SKM-1 treated with dmso at 0.1 percent for 144 hours (cell line): ENCODE measurements around the gene CCDC188.

Experiments
- DNase-seq: peaks from one replicate; lab custom pipeline; 2025; ENCODE audit not compliant: unreplicated experiment; lab: John Stamatoyannopoulos, UW

CCDC188 gene

DNA sequence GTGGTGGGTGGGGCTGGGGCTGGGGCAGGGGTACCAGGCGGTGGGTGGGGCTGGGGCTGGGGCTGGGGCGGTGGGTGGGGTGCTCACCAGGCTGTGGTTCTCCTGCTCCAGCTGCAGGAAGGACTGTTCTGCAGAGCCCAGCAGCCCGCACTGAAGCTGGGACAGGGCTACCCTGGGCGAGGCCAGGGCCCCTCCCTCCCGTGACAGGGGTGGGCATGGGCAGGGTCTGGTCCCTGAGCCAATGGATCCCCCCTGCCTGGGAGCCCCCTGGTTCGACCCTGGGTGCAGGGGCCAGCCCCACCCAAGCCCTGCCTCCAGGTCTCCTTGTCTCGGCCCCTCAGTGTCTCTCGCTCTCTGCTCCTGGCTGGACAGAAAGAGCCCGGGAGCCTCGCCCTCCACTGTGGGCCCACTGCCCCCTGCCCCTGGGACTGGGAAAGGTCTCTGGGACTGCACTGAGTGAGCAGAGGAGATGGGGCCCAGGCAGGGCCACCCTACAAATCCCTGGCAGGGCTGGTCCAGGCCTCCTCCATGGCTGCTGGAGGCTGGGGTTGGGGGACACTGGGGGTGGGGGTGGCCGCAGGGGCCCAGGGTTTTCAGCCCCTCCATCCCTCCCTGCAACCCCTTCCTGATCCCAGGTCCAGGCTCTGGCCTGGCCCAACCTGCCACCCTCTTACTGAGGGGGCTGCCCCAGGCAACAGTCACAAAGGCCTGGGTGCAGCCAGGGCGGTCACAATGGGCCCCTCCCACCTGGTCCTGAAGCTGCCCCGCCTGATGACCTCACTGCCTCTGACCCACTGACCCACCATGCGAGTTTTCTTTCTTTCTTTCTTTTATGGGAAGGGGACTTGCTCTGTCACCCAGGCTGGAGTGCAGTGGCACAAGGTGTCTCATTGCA lies at the start of gene CCDC188:
TSS of gene CCDC188 (minus strand) at position 675 of the 895 bp plus-strand sequence. CDS start at position 606, 69 bp downstream.
- no peak for DNase-seq

DNA sequence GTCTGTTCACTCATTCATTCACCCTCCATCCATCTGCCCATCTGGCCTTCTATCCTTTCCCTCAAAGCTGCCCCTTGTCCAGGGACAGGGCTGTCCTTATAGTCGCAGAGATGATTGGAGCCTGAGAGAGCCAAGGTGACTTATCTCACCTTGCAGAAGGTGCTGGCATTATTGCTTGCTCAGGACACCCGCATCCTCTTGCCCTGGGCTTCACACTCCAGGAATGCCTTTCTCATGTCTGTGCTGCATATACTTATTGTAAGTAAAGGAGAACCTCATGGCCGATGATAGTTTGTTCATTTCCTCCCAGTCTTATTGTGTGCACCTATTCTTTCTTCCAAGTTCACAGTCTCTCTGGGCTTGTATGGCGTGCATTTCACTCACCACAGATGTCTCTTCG lies 49.1 kb upstream of the CCDC188 start:
- DNase-seq = no peak

DNA sequence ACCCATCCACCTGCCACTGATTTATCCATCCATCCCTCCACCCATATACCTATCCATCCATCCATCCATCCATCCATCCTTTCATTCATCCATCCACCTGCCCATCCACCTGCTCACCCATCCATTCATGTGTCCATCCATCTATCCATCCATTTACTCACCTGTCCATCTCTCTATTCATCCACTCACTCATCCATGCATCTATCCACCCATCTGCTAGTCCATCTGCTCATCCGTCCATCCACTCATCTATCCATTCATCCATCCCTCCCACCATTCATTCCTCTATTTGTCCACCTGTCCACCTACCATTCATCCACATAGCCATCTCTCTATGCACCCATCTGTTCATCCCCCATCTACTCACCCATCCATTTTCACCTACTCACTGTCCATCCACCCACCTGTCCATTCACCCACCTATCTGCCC lies 48.6 kb upstream of the CCDC188 start:
- DNase-seq = no peak

DNA sequence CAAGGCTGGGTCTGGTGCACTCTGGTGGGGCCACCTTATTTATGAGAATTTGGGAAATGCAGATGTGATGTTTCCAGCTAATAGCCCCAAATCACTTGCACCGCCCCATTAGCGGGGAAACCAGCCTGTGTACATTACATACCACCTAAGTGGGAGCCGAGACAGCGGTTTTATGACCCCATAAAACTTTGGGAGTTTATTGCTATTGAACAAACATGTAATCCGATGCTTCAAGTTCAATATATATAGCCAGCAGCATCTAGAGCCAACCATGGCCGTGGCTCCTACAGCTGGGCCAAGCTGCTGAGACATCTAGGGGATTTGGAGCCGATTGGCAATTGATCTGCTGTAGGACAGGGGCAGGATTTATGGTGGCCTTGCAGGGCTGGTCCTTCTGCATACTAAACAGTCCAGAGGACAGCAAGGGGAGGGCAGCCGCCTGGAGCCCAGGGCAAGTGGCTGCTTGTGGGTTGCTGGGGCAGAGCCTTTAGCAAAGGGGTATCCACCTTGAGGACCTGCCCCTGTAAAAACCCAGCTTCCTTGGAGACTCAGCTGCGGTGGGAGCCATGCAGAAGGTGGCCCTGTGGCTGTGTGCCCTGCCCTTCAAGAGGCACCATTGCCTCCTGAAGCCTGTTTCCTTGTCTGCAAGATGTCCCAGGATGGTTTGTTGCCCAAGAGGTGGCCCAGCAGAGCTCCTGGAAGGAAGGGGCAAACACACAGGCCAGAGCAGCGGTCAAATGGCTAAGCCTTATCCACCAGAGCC lies 47.9 kb upstream of the CCDC188 start:
- DNase-seq = no peak

DNA sequence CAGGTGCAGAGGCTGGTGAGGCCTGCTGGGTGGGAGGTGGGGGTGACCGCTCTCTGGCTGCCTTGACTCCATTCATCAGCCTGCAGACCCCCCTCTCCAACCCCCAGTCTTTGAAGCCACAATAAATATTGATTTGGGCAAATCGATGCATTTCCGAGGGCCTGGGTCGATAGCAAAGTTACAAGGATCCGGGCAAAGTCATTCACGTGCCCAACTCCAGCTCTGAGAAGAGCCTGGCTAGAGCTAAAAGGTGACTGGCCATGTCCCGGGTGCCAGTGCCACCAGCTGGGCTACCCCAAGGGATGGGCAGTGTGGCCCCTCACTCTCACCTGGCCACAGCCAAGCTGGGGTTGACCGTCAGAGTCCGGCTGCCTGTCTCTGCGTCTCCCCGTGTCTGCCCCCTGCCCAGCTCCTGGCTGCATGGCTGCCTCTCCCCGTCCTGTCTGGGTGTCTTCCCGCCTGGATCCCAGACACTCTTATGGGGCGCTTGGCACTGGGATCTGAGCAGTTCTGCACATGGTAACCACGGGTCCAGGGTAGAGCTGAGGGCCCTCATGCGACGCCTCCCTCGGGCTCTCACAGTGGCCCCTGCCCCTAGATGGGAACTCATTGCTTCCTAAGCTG lies 46.7 kb upstream of the CCDC188 start:
- DNase-seq = no peak

DNA sequence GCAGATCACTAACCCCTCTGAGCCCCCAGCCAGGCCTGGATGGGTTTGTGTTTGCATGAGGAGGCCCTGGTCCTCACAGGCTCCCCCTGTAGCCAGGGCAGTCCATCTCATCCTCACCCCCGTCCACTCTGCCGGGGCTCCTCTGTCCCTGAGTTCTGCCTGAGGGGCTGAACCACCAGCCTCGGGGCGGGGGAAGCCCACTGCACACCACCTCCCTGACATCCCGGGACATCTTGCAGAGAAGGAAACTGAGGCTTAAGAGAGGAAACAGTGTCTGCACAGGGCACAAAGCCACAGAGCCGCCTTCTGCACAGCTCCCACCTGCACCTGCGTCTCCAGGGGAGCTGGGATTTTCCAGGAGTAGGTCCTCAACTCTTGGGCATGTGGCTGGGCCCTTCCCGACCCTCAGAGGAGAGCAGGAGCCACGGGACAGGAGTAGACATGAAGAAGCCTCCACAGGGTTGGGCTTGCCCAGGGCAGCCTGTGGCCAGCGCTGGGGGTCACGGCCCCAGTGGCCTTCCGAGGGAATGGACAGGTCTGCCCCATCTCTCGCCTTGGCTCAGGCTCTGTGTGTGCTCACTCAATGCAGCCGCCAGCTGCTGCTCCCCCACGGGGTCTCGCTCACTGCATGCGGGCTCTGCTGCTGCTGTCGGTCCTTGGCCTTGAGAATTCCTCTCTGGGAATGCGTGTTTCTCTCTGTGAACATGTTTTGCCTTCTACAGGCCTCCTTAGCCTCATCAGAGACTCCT lies 45.4 kb upstream of the CCDC188 start:
- no peak for DNase-seq

DNA sequence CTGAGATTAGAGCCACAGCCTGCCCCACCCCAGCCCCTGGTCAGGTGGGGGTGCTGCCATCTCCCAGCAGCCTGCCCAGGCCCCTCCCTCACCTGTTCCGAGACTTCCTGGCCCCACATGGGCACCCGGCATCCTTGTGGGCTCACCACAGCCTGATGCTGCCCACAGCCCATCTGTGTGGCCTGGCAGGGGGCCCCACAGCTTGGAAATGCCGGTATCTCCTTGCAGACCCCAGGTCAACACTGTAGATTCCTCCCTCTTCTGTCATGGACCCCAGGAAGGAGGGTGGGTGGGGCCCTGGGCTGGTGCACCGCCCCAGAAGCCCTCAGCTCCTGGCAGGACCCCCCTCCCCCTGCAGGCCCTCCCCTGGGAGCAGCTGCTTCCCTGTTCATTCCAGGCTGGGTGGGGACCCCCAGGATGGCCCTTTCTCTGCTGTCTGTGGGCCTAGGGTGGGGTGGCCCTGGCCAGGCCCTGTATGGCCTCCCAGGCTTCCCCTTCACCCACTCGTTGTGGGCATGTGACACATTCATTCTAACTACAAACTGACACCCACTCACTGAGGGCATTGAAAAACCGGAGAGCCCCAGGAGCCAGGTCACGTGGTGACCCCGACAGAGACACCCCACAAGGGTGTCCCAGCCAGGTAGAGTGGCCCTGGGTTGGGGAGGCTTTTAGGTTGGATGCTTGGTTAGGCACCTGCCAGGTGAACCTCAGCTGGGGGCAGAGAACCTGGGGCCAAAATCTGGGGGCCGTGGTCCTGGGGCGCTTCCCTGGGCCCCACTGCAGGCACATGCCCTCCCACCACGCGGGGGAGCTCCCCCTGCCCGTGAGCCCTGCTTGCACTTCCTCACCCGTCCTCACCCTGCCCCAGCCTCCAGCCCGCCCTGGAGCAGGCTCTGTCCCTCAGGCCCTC lies 44.1 kb upstream of the CCDC188 start:
- no peak for DNase-seq

DNA sequence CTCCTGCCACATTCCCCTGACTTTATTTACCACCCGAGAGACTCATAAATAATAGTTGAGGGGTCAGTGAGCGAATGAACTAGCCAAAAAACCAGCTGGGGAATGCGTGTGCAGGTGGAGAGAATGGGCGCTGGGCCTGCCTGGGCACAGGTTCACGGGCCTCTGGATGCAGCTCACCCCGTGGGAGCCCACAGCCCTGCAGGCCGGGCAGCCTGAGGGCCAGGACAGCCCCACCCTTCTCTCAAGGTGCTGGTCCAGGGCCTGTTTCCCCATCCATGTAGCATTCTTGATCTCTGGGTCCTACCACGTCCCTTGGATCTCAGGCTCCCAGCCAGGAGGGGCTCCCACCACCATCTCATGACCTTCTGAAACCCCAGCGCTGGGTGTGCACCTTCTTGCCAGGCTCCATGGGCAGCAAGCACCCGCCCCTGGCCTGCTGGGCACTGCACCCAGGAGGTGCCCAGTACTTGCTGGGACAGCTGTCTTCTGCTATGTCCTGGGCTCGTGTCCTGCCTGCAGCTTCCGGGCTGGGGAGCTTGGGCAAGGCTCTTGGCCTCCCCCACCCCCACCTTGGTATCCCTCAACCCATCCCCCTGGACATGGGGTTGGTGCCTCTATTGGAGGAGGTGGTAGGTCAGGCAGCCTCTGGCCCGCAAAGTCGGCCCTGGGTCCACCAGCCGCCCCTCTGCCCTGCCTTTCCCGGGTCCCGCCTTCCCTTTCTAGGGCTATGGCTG lies 43.1 kb upstream of the CCDC188 start:
- no peak for DNase-seq

DNA sequence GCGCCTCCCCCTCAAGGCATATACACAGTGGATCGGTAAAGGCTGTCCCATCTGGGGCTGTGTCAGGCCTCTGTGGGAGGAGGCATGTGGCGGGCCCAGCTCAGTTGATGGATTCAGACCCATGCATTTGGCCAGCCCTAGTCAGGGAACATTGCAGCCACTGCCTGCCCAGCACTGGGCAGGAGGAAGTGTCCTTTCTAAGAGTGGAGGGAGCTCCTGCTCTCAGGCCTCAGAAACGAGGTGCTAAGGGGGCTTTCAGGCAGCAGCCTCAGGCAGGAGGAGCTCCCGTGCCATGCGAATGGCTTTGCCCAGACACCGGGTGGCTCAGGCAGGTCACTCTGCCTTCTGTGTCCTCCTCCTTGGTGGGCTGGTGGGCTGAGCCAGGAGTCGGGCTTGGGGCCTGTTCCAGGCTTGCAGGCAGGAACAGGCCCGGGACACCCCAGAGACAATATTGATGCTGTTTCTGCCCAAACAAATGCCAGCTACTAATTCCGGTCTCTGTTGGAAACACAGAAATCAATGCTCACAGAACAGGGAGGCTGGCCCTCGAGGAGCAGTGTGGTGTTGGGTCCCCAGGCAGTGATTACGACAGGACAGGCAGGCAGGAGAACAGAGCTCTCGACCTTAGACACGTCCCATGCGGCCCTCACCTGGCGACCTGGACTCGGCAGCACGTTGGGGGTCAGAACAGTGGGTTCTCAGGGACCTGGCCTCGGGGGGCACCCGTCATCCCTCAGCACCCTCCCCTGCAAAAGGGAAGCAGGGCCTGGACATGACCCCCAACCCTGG lies 42.3 kb upstream of the CCDC188 start:
- DNase-seq = no peak

DNA sequence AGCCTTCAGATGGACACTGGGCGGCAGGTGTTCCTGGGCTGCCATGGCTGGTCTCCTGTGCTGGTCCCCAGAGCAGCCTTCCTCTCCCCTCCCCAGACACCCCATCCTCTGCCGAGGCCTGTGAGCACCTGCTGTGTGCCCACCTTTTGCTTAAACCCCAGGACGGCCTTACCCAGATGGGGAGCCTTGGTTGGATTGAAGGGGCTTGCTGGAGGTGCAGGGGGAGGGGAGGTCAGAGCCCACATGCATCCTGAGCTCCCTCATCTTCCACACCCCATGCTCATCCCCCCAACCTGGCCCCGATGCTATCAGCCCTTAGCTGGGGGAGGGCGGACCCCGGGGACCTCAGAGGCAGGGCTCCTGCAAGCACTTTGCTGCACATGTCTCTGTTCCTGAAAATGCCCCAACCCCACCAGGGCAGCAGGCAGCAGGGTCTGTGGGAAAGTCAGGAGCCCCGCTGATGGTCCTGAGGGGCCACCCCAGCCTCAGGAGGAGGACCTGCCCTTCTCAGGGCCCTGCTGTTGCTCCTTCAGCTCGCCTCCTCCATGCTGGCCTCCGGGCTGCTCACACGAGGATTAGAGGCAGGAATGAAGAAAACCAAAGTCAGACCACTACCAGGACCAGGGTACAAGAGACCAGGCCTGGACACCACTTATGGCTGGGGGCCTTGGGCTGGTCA lies 41.6 kb upstream of the CCDC188 start:
- no peak for DNase-seq

DNA sequence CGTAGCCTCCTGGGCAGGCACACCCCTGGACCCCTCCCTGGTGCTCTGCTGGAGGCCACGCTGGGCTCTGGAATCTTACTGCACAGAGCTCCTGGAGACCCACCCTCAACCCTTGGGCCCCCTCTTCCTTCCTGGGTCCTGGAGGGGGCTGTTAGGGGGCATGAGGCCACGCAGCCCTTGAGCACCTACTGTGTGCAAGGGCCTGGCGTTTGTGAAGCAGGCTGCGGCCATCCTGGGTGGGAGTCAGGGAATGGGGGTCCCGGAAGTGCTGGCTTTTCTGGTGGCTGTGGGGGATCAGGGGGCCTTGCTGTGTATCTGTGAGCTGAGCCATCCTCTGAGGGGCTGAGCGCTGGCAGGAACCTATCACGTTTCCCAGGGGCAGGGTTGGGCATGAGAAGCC lies 40.9 kb upstream of the CCDC188 start:
- DNase-seq = no peak

DNA sequence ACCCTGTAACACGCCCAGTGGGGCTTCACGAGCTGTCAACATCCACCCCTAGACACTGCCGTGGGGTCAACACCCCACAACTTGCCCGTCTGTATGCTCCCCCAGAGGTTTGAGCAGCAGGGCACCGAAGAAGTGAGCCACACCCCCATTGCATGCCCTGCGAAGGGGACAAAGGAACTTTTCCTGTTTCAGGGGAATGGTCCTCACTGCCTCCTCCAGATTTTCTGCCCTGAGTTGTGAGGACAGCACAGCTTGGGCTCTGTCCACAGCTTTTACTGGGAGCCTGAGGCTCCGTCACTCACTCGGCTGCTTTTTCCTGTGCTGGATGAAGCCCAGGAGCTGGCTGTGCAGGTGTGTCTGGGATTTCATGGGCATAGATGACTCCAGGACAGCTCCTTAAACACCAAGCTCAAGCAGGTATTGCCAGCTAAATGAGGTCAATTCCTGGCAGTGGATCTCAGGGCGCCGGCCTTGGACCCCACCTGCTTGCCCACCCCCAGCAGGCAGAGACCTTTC lies 40.2 kb upstream of the CCDC188 start:
- no peak for DNase-seq

DNA sequence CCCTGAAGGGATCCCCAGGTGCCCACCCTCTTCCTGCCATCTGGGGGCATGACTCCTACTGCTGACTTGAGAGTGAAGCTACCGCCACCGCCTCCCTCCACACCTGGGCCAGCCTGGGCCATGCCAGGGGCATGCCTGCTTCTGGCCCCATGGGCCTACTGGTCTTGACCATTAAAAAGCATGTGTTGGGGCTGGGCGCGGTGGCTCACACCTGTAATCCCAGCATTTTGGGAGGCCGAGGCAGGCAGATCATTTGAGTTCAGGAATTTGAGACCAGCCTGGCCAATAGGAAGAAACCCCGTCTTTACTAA lies 37.7 kb upstream of the CCDC188 start:
- no peak for DNase-seq

DNA sequence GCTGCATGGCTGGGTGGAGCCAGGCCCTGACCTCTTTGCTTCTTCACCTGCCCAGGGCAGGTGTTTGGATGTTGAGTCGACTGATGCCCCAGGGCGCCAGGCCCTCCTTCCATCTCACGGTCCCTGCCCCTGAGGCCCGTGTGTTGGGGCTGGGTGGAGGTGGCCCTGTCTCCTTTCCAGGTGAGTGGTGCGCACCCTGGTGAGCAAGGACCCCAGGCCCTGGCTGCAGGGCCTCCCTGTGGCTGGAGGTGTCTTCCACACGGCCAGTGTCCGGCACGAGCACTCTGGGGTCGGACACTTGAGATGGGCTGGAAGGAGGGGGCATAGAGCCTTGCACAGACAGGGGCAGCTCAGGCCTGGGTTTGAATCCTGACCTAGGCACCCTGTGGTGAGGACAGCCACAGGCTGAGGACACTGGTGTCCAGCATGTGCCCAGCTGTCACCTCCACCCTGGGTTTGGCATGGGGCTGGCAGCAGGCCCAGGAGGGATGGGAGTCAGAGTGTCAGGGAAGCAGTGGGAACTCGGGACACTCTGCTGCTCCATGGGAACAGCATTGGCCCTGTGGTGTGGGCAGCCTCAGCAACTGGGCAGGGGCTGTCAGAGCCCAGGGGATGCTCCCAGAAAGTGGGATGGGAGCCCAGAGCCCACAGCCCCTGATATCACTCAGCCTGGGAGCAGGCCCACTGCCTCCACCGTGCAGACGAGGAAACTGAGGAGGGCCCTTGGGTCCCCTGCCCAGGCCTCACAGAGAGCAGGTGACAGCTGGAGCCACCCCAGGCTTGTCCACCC lies 37.1 kb upstream of the CCDC188 start:
- no peak for DNase-seq

DNA sequence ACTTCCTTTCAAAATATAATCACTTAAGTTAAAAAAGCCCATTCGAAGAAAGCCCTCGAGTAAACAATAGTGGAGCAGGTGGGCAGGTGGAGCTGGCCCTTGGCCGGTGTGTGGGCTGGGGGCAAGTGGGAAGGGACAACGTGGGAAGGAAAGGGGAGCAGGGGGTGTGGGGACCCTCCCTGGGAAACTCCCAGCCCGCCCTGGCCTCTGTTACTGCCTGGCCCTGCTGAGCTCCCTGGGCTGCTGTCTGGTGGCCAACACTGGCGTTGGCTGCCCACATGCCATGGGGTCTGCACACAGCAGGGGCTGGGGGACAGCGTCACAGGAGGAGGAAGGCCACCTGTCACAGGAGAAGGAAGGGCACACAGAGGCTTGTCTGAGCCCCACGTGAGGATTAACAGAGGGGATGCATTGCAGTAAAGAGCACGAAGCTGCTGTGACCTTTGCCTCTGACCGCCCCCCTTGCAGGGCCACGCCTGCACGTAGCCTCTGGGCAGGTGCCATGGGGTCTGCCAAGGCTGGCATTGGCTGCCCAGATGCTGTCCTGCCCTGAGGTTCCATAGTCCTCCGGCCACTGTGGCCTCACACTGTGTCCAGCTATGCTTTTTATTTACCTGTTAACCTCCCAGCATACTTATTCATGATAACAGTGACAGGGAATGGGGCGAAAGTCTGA lies 36.2 kb upstream of the CCDC188 start:
- no peak for DNase-seq

DNA sequence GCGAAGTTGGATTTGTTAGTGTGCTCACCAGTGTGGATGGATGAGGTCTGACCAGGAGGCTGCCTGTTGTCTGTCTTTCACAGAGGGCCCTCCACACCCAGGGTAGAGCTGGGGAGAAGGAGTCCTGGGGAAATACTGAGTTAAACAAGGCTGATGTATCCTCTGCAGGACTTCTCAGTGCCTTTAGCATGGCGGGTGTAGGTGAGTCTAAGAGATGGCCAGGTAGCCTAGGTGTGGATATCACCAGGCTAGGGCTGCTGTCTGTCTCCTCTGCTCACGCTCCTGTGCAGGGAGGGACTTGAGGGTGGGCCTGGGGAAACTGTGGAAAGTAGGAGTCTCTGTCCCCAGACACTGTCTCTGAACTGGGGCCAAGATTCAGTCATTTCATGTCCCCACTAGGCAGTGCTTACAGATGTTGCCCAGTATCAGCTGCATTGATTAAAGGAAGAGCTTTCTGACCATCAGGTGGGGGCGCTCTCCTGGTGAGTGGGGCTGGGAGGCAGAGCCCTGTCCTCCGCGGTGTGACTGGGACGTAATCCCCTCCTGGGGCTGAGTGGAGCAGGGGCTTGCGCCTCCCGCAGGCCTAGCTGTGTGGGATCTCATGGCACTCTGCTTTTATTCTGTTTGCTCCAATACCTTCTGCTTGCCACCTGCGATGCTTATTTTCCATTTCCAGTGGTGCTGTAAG lies 35.5 kb upstream of the CCDC188 start:
- DNase-seq = no peak
